GM19467 (cell line): ENCODE data around the gene ADCY9.

ENCODE experiments used
- ATAC-seq: cut with Tn5 transposase; IDR thresholded peaks from one replicate; pipeline ENCODE4 v1.9.1; 2021; ENCODE audit warnings: mild to moderate bottlenecking, moderate library complexity; ENCODE audit not compliant: unreplicated experiment

Gene ADCY9

GRCh38 chr16:4008116-4008515 is 108.1 kb downstream of the ADCY9 start:
- ATAC-seq: no peak

- ATAC-seq: no peak
Measured at GRCh38 chr16:4006397-4006999, 109.7 kb downstream of the ADCY9 start.

- no peak for ATAC-seq
Measured at GRCh38 chr16:4005731-4006130, 110.5 kb downstream of the ADCY9 start.

DNA sequence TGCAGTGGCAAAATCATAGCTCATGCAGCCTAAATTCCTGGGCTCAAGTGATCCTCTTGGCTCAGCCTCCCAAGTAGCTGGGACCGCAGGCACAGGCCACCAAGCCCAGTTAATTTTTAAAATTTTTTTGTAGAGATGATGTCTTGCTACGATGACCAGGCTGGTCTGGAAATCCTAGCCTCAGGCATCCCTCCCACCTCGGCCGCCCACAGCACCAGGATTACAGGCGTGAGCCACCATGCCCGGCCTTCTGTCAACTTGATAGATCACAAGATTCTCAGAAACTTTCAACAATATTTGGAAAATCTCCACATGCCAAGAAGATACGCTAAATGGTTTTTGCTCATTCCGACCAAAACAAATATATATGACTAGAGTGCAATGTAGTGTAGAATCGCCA is 111.0 kb downstream of the ADCY9 start:
- ATAC-seq: no peak

DNA sequence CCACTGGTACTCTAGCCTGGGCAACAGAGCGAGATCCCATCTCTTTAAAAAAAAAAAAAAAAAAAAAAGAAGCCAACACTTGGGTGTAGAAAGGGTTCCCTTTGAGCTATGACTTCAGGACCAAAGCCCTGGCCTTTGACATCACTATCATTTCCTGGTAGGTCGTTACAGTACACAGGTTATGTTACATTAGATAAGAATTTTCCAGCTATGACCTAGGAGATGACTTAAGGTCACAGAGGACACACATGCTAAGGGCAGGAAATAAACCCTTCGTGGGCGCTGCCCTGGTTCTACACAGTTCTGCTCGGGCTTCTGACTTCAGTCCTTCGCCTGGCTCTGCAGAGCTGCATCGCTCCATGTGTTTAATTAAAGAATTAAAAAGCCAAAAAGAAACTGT is 112.0 kb downstream of the ADCY9 start:
- no peak for ATAC-seq

DNA sequence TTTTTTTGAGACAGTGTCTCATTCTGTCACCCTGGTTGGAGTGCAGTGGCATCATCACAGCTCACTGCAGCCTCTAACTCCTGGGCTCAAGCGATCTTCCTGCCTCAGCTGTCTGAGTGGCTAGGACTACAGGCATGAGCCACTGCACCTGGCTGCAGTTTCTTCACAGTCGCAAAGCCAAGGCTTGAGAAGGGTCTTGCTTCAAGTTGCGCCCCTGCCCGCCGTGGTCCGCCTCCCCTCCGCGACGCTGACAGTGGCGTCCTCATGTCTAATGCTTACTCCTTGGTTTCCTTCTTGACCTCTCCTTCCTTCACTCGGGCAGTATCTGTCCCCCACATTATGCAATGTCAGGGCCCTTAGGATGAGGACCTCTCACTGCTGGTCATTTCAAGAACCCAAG is 112.7 kb downstream of the ADCY9 start:
- no peak for ATAC-seq

DNA sequence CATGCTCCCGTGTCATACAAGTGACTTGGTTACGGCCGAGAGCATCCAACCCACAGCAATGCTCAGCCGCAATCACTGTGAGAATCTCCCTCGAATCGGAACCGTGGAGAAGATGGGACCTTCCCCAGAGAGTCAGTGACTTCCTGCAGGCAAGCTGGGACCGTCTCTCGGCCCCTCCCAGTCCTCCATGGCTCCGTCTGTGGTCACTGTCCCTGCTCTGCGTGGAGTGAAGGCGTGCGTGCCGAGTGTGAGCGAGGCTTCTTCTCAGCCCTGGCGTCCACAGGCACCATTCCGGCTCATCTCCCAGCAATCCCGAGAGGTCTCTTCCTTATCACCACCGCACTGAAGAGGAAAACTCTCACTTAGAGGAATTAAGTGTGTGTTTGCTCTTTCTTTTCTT is 113.1 kb downstream of the ADCY9 start:
- no peak for ATAC-seq

DNA sequence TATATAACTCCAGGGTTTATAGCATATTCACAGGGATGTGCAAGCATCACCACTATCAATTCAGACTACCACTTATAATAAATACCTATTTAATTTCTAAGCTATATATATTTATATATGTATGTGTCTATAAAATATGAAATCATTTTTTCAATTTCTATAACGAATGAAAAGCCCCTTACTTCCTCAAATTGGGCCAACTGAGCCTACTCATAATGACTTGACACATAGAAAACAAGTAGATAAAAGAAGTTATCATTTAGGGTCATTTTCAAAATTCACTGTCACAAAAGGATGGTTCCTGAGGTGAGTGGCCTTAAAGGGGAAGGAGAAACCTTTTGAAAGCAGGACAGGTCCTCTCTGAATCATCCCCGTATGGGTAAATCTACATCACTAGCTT is 114.1 kb downstream of the ADCY9 start:
- no peak for ATAC-seq

GRCh38 chr16:3999479-4000325 is 116.5 kb downstream of the ADCY9 start:
- no peak for ATAC-seq

DNA sequence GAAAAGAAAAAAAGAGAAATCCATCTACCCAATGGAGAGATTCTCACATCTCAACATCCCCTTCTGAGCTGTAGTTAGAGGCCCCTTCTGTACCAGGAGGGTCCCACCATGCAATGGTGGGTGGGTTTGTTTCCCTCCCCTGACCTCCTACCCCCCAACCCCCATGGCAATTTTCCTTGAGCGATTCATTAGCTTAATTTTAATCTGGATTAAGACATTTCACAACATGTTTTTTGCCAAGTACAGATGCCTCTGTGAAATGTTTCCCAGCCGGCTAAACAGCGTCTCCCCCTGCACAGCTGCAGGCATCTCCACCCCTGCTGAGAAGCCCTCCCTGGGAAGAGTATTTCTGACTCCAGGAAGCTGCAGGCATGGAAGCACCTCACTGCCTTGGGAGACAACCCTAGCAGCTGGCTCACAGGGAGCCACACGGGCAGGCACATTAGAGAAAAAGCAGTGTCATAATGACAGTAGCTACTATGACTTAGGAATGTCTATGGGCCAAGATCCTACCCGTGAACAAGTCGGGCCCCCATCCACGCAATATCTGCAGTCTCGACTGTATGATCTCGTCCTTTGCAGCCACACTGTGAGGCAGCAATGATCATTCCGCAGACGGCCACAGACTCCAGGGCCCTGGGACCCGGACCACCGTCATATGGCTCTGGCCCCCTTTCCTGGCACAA is 117.3 kb downstream of the ADCY9 start:
- ATAC-seq: no peak

GRCh38 chr16:3997231-3997841 is 118.9 kb downstream of the ADCY9 start:
- ATAC-seq: no peak

DNA sequence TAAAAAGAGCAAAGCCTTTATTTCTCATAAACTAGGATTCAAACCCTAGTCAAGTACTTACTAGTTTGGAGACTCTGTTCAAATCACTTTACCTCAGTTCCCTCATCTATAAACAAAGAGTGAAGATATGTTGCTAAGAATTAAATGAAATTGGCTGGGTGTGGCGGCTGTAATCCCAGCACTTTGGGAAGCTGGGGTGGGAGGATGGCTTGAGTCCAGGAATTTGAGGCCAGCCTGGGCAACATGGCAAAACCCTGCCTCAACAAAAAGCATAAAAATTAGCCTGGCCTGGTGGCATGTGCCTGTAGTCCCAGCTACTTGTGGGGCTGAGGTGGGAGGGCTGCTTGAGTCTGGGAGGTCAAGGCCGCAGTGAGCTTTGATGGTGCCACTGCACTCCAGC is 121.2 kb downstream of the ADCY9 start:
- ATAC-seq: no peak

- ATAC-seq: no peak
Measured at GRCh38 chr16:3993052-3993785, 123.0 kb downstream of the ADCY9 start.

GRCh38 chr16:3992297-3993051 is 123.8 kb downstream of the ADCY9 start:
- no peak for ATAC-seq

DNA sequence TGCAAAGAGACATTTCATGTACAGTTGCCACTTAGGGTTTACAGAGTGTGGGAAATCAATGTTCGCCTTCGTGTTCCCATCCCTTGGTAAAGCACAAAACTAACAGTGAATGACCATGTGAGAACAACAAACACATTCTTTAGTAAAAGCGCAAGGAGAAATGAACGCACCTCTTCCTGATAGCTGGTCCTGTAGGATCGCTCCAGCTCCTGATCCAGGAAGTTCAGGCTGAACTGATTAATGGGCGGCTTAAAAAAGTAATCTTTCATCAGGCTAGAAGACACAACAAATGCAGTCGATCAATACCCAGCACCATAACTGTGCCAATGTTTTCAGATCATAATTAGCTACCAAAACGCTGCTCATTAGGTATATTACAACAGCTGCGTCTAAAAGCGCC is 127.4 kb downstream of the ADCY9 start:
- no peak for ATAC-seq

DNA sequence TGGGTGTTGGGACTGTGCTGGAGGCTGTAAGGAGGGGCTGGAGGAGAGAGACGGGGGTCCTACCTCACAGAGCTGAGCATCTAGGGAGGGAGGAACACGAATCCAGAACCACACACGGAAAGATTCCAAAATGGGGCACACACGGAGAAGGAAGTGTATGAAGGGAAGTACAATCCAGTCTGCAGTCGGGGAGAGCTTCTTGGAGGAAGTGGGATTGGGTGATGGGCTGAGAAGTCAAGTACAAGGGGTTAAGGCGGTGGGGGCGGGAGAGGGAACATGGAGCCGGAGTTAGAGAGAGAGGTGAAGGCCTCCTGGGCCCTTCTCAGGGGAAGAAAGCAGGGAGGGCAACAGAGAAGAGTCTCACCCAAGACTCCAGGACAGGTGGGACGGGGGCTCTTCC is 128.2 kb downstream of the ADCY9 start:
- no peak for ATAC-seq

DNA sequence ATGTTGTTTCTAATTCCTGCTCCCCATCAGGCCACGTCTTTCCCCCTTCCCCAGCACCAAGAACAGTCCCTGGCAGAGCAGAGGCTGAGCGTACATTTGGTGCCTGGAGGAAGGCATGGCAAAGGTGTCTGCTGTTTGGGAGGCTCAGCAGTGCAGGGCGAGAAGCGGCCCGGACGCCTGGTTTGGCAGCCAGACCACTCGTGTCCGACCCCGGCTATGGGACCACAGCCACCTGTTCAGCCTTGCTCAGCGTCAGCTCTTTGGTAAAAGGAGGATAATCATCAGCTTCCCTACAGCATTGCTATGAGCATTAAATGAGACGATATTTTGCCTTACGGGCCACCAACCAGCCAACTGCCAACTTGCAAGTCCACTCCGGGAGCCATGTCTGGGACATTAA is 129.0 kb downstream of the ADCY9 start:
- ATAC-seq: no peak

- no peak for ATAC-seq
Measured at GRCh38 chr16:3986235-3986544, 130.1 kb downstream of the ADCY9 start.

DNA sequence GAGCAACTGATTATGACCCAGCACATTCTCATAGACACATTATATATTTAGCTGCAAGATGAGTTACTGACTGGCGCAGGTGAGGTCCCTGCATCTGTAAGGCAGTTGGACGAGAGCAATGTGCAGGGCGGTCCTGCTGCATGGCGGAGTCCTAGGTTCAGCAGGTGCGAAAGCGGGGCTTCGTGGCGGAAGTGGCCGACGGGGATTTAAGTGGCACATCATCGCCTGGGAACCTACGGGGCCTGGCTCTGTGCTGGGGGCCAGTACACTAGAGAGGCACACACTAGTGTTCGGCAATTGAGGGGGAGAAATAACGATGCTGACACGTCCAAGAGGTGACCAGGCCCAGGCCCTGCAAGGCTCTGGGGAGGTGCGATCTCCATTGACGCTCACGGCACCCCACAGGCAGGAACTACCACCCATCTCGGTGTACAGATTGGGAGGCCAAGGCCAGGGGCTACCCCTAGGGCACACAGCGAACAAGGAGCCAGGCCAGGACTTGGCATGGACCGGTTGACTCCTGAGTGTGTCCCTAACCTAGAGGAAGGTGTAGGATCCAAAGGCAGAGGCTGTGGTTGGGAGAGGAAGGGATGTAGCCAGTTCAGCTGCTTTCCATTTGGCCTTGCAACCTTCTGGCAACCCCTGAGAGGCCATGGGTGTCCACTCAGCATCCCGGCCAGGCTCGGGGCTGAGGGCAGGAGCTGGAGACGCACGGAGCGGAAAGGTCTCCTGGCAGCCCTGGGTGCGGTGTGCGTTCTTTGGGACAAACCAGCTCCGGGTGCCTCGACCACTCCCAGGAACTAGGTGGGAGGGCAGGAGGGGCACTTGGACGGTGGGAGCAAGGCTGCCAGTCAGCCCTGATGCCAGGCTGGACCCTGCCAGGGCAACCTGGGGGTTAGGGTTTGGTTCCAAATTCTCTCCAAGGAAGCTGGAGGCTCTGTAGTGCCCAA is 131.9 kb downstream of the ADCY9 start:
- ATAC-seq: no peak
